ENCODE results near the gene PKD2.
"Not testable (repeated sequence)": the region's sequence is repeated elsewhere in the genome, so short reads cannot be mapped to it uniquely, and the experiment has no call there.

Gene PKD2

GRCh38 chr4:88070031-88070430, 62.6 kb downstream of the PKD2 start:
- no peak for DNase-seq

- no peak for DNase-seq
Measured at GRCh38 chr4:88075336-88075735, 67.9 kb downstream of the PKD2 start.

- DNase-seq = no peak
Measured at GRCh38 chr4:88077911-88078524, 70.6 kb downstream of the PKD2 start.

GRCh38 chr4:88078579-88078978, 71.1 kb downstream of the PKD2 start:
- no peak for DNase-seq

GRCh38 chr4:88080626-88081025, 73.2 kb downstream of the PKD2 start:
- no peak for DNase-seq

GRCh38 chr4:88087004-88087403, 79.6 kb downstream of the PKD2 start:
- no peak for DNase-seq

GRCh38 chr4:88090898-88091297, 83.5 kb downstream of the PKD2 start:
- no peak for DNase-seq

- no peak for DNase-seq
Measured at GRCh38 chr4:88091378-88091777, 83.9 kb downstream of the PKD2 start.

- DNase-seq = no peak
Measured at GRCh38 chr4:88093874-88094273, 86.4 kb downstream of the PKD2 start.

- no peak for DNase-seq
Measured at GRCh38 chr4:88097301-88097700, 89.9 kb downstream of the PKD2 start.

- no peak for DNase-seq
Measured at GRCh38 chr4:88097781-88098180, 90.3 kb downstream of the PKD2 start.

GRCh38 chr4:88098993-88099752, 91.7 kb downstream of the PKD2 start:
- DNase-seq = no peak

GRCh38 chr4:88101165-88101564, 93.7 kb downstream of the PKD2 start:
- DNase-seq = no peak

GRCh38 chr4:88102026-88102425, 94.6 kb downstream of the PKD2 start:
- no peak for DNase-seq

GRCh38 chr4:88104902-88105610, 97.6 kb downstream of the PKD2 start:
- no peak for DNase-seq

- DNase-seq = no peak
Measured at GRCh38 chr4:88106205-88106604, 98.8 kb downstream of the PKD2 start.

- DNase-seq = no peak
Measured at GRCh38 chr4:88107406-88108107, 100.1 kb downstream of the PKD2 start.

GRCh38 chr4:88108108-88108465, 100.7 kb downstream of the PKD2 start:
- DNase-seq = not testable (repeated sequence)

- no peak for DNase-seq
Measured at GRCh38 chr4:88108747-88109122, 101.3 kb downstream of the PKD2 start.

- DNase-seq = no peak
Measured at GRCh38 chr4:88109123-88109881, 101.9 kb downstream of the PKD2 start.

- no peak for DNase-seq
Measured at GRCh38 chr4:88110826-88111225, 103.4 kb downstream of the PKD2 start.

GRCh38 chr4:88112856-88113255, 105.4 kb downstream of the PKD2 start:
- DNase-seq = no peak

GRCh38 chr4:88115587-88115986, 108.2 kb downstream of the PKD2 start:
- no peak for DNase-seq

Data from T-helper 1 cell (primary cell).